ENCODE results near the gene TRPV2.

Gene TRPV2

GRCh38 chr17:16460796-16461605 lies 45.6 kb downstream of the TRPV2 start:
- no peak for DNase-seq

- no peak for DNase-seq
Measured at GRCh38 chr17:16461606-16461866, 46.2 kb downstream of the TRPV2 start.

GRCh38 chr17:16462070-16462864 lies 46.9 kb downstream of the TRPV2 start:
- DNase-seq: no peak

GRCh38 chr17:16463358-16464302 lies 48.3 kb downstream of the TRPV2 start:
- no peak for DNase-seq

GRCh38 chr17:16464303-16465051 lies 49.1 kb downstream of the TRPV2 start:
- DNase-seq: no peak

GRCh38 chr17:16465052-16465312 lies 49.6 kb downstream of the TRPV2 start:
- DNase-seq: no peak

- no peak for DNase-seq
Measured at GRCh38 chr17:16465861-16466338, 50.5 kb downstream of the TRPV2 start.

- no peak for DNase-seq
Measured at GRCh38 chr17:16466407-16466806, 51.0 kb downstream of the TRPV2 start.

GRCh38 chr17:16467044-16467443 lies 51.7 kb downstream of the TRPV2 start:
- no peak for DNase-seq

GRCh38 chr17:16467886-16468285 lies 52.5 kb downstream of the TRPV2 start:
- no peak for DNase-seq

GRCh38 chr17:16468428-16468992 lies 53.1 kb downstream of the TRPV2 start:
- no peak for DNase-seq

GRCh38 chr17:16470265-16470664 lies 54.9 kb downstream of the TRPV2 start:
- no peak for DNase-seq

- no peak for DNase-seq
Measured at GRCh38 chr17:16471295-16471694, 55.9 kb downstream of the TRPV2 start.

- no peak for DNase-seq
Measured at GRCh38 chr17:16472539-16472938, 57.2 kb downstream of the TRPV2 start.

GRCh38 chr17:16473044-16474011 lies 58.0 kb downstream of the TRPV2 start:
- DNase-seq: no peak

- no peak for DNase-seq
Measured at GRCh38 chr17:16474012-16474725, 58.8 kb downstream of the TRPV2 start.

- no peak for DNase-seq
Measured at GRCh38 chr17:16475179-16475704, 59.9 kb downstream of the TRPV2 start.

GRCh38 chr17:16477255-16477654 lies 61.9 kb downstream of the TRPV2 start:
- no peak for DNase-seq

- DNase-seq: no peak
Measured at GRCh38 chr17:16477666-16478065, 62.3 kb downstream of the TRPV2 start.

- DNase-seq: no peak
Measured at GRCh38 chr17:16478649-16479048, 63.3 kb downstream of the TRPV2 start.

All from NCI-H774 (cell line).